GM13976 (cell line): ENCODE data around the gene CCDC171.

Experiments
- DNase-seq: peaks from one replicate; pipeline ENCODE4 v3.0.0; 2012; ENCODE audit warnings: low spot score
- CTCF ChIP-seq: IDR thresholded peaks from 2 replicates; pipeline ENCODE4 v1.5.1; 2012; ENCODE audit warnings: borderline replicate concordance, mild to moderate bottlenecking; ENCODE audit not compliant: insufficient read depth; ENCODE audit errors: extremely low read depth, missing control alignments, control extremely low read depth
- in situ Hi-C: fragments of 300-500 bp; cut with MboI; formaldehyde crosslinking; loops from one replicate; pipeline ENCODE4 v1.12.0; 2022; ENCODE audit warnings: low sequenced_read_pairs, mixed read lengths, inconsistent platforms; ENCODE audit not compliant: unreplicated experiment

Gene CCDC171

GRCh38 chr9:16000811-16001210 is 448.0 kb downstream of the CCDC171 start:
- in situ Hi-C loops = no loop called here
- DNase-seq = no peak
- no peak for TF ChIP-seq CTCF

GRCh38 chr9:16001856-16002255 is 449.0 kb downstream of the CCDC171 start:
- no peak for DNase-seq
- in situ Hi-C loops = no loop called here
- no peak for TF ChIP-seq CTCF

GRCh38 chr9:16002816-16003215 is 450.0 kb downstream of the CCDC171 start:
- TF ChIP-seq CTCF = no peak
- DNase-seq = no peak
- in situ Hi-C loops = no loop called here

- TF ChIP-seq CTCF = no peak
- DNase-seq = no peak
- in situ Hi-C loops = no loop called here
Measured at GRCh38 chr9:16003785-16004184, 450.9 kb downstream of the CCDC171 start.

GRCh38 chr9:16004613-16005012 is 451.8 kb downstream of the CCDC171 start:
- no peak for DNase-seq
- in situ Hi-C loops = no loop called here
- TF ChIP-seq CTCF = no peak

- no peak for TF ChIP-seq CTCF
- in situ Hi-C loops = no loop called here
- DNase-seq = no peak
Measured at GRCh38 chr9:16010221-16010620, 457.4 kb downstream of the CCDC171 start.

GRCh38 chr9:16012621-16013020 is 459.8 kb downstream of the CCDC171 start:
- no peak for DNase-seq
- in situ Hi-C loops = no loop called here

More at GRCh38 chr9:16012621-16013020, 459.8 kb downstream of the CCDC171 start:
- TF ChIP-seq CTCF = no peak
